CD4-positive, alpha-beta T cell treated with Interleukin-2 at 100 ng/mL for 4 hours (primary cell): ENCODE measurements around the gene CPNE5.

ENCODE experiments used
- DNase-seq: peaks from one replicate; pipeline ENCODE4 v3.0.0-alpha.2; 2020; ENCODE audit warnings: low spot score

Gene CPNE5

DNA sequence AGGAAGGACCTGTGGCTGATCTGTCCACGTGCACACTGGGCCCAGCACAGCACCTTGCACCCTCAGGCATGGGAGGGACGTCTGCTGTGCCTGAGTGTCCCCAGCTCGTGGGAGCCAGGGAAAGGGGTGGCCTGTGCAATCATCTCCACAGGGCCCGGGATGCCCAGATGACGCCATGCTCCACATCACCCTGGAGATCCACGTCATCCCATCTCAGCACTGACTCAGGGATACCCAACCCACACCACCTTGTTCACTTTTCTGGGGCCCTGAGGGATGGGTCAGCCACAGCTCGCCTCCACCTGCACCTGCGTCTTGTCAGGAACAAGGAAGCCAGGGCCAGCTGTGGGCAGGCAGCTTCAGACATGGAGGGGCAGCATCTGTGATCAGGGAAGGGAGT lies 93.4 kb downstream of the CPNE5 start:
- DNase-seq = no peak

DNA sequence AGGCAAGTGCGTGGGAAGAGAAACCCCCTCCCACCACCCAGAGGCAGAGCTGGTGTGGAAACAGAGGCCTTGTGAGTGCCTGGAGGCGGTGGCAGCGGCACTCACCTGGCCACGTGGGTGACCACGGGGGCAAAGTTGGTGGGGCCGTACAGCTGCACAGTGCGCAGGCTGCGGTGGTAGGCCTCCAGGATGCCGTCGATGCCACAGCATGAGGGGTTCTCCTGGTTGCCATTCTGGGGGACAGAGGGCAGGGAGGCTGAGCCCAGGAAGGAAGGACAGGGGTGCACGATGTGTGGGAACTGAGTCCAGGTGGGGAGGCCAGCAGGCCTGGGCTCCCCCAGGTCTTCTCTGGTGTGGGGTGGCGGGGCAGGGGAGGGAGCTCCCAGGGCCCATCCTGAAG lies 94.0 kb downstream of the CPNE5 start:
- DNase-seq = no peak

DNA sequence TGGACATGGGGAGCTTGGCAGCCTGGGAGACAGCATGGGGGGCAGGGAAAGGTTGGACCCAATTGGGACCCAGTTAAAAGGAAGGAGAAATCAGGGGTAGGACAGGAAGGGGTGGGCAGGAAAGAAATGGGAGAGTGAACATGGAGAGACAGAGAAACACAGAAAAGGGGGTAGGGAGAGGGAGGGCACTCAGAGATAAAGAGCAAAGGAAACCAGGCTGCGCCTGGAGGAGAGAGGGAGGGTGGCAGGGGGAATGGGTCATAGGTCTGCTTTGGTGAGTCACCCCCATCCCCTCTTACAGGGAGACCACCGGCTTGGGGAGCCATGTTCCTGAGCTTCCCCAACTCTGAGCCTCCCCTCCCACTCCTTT lies 95.0 kb downstream of the CPNE5 start:
- no peak for DNase-seq

DNA sequence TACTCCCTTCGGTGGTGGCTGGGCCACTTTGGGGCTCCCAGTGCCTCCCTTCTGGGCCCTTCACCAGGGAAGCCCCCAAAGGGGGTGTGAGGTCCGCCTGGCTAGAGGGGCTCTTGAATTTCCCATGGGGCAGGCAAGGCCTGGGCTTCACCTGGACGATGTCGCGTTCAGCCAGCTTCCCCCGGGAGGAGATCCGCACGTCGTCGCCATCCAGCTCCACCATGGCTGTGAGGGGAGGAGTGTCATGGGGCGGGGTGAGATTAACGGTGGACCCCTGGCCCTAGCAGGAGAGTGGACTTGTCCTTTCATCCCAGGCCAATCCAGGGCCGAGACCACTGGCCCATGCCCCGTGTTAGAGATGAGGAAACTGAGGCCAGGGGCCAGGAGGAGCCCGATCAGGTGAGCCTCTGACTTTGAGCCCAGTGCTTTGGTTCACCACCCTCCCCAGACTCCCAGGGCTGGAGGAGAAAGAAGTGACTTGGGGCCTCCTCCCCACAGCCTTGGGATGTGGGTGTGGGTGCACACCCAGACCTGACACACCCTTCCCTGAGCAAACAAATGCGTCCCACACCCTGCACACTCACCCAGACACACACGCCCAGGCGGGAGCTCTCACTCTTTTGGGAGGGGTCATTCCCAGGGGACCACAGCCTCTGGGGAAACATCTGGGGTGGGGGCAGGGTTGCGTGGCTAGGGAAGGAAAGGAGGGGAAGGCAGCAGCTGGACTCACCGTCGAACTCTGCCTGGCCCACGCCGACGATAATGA lies 95.5 kb downstream of the CPNE5 start:
- DNase-seq = peak; percentile 12

DNA sequence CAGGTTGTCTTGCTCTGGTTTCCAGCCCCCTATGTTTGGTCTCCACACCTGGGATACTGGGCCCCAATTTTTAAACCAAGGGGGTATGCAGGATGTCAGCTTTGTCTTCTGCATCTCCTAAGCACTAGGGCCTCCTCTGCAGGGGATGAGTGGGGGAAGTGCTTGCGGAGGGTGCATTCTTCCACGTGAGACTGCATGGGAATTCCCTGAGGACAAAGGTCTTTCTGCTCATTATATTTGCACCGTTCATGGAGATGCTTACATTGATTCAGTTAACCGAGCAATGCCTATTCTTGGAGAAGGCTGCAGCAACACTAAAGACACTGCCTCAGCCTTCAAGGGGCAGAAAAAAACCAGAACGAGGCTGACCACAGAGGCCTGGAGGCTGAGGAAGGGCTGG lies 96.2 kb downstream of the CPNE5 start:
- no peak for DNase-seq

DNA sequence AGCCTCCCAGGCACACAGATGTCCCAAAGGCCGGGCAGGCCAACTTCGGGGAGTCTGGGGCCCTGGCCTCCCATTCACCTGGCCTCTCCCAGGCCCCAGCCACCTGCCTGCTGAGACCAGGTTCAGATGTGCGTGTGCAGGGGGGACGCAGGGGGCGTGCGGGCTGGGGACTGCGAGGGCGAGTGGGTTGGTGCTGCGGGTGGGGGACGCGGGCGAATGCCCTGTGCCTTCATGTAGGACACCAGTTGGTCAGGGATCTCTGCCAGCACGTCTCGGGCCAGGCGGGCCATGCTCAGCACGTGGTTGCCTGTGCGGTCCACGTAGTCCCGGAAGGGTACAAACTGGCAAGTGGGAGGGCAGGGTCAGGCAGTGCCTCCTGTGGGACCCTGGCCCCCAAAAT lies 97.1 kb downstream of the CPNE5 start:
- DNase-seq = no peak

DNA sequence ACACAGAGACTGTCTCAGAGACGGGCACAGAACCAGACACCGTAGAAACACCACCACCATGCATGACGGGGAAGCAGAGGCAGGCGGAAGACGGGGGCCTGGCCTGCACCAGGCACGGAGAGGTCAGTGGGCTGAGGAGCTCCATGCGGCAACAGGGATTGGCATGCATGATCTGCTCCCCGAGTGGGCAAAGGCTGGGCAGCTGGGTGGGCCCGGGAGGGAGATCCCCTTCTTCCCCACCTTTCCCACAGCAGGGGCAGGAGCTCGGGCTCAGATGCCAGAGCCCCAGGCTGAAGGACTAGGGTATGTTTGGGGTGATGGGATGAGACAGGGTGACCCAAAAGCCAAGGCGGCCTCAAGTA lies 98.4 kb downstream of the CPNE5 start:
- no peak for DNase-seq

DNA sequence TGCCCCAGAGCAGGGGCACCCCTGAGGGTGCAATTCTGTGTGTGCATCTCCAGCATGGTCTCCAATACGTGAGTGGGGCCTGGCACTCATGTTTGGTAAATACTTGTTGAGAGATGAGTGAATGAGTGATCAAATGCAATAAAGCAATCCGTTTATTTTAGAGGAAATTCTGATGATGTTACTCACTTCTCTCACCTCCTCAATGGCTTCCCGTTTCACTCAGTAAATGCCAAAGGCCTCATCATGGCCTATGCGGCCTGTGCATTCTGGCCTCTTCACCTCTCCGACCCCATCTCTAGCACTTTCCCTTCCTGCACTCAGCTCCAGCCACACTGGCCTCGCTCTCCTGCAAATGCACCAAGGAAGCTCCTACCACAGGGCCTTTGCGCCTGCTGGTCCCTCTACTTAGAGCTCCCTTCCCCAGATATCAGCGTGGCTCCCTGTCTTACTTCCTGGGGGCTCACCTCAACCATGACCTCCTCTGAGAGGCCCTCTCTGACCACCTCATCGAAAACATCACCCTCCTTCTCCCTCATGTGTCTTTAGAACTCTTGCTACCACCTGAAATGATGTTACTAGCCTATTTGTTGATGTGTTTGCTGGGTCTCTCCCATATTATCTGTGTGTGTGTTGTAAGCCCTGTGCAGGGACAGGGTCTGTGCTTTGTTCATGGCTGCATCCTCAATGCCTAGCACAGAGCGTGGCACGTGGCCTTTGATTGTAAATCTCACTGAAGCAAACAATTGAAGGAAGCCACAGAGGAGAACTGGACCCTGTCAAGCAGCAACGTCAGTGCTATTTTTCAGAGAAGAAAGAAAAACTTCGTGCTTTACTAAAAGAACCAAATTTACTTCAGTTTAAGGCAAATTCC lies 99.1 kb downstream of the CPNE5 start:
- DNase-seq = no peak

DNA sequence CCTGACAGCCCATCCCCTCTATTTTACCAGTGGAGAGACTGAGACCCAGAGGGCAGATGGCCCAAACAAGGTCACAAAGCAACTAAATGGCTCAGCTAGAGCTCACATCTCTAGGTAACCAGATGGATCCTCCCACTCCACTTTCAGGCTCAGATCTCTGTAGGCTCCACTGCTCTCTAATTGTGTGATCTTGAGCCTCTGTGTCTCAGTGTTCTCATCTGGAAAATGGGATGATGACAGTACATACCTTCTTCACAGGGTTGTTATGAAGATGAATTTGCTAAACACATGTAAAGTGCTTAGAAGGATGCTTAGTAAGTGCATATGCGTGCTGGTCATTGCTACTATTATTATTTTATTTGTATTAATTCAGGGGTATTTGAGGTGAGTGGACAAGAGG lies 101.1 kb downstream of the CPNE5 start:
- no peak for DNase-seq

DNA sequence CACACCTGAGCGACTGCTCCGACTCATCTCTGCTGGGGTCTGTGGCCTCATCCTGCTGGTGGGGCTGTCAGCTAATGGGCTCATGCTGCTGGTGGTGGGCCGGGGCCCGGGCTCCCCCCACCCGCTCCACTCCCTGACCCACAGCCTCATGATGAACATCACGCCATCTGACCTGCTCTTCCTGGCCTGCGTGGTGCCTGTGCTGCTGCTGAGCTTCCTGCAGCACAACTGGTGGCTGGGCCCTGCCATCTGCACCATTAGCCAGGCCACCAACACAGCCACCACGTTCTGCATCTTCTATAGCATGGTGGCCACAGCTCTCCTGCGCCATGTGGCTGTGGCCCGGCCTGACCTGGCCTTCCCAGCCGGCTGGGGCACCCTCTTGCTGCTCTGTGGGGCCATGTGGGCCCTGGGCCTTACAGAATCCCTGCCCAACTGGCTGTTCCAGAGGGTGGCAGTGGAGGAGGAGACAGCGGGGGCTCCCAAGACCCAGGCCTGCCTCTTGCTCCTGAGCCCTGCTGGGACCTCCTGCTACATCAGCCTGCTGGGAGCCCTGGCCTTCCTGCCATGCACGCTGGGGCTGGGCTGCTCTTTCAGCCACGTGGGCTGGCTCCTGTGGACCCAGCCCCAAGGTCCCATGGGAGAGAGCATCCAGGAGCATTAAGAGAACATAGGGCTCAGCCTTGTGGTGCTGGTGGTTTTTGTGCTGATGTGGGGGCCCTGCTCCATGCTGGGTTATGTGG lies 102.0 kb downstream of the CPNE5 start:
- no peak for DNase-seq

DNA sequence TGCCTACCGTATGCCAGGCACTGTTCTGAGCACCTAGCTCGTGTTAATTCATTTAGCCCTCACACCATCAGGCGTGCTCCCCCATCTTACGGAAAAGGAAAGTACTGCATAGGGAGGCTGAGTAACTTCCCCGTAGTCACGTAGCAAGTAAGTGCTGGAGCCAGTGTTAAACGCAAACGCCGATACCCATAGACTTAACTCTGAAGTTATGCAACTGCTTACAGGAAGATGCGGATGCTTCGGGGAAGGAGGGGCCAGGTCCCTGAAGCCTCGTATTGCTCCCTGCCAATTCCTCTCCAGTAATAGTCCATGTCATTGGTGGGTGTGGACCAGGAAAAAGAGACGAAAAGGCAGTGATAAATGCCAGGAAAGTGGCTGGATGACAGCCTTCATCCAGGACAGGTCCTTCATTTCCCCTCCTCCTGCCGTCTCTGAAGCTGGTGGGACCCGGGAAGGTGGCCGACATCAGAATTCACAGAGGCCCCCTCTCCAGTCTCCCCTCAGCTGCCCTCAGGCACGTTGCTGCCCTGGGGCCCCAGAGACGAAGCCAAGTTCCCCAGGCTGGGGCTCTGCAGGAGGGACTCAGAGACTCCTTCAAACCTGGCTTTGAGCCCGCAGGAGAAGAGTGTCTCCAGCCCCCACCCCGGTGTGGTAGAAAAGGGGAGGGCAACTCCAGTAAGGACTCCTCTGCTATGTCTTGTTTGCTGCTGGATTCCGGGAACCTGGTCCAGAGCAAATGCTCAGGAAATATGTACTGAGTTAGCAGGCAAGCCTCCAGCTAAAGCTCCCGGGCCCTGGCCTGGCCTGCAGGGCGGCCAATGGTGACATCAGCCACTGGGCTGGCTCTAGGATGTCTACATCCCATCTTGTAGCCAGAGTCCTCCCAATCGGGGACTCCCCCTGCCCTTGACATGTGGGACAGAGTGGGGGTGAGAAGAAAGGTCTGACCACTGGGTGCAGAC lies 103.9 kb downstream of the CPNE5 start:
- DNase-seq = peak; percentile 40

DNA sequence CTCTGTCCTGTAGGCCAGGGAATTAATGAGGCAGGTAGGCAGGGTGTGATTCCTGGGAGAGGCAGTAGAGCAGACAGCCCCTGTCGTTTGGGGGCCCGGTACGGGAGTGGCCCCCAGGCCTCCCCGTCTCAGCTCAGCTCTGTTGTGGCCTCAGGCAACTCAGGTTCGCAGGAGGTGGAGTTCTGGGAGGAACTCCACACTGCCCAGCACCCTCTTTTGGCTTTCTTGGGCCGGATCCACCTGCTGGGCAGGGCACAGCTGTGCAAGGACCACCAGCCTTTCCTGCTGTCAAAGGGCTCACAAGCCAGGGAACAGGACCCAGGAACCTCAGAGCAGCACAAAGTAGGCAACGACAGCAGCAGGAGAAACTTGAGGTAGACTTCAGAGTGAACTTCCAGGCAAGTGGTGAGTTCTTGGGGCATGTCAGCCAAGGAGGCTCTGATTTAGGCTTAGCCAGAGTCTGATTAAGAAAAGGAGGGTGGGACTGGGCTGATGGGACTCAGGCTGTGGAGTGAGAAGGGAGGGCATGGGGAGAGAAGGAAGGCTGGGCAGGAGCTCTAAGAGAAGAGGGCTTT lies 104.7 kb downstream of the CPNE5 start:
- DNase-seq = no peak

DNA sequence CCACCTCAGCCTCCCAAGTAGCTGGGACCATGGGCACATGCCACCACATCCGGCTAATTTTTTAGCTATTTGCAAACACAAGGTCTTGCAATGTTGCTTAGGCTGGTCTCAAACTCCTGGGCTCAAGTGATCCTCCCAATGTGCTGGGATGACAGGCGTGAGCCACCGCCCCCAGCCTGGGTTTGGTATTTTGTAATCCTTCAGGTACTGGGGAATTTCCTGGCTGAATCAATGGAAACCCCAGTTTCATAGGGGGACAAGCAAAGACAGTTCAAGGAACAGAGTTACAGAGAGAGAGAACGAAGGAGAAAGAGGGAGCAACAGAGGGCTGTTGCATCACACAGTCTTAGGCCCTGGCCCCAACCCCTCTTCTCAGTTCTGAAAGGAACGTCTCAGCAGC lies 105.9 kb downstream of the CPNE5 start:
- DNase-seq = no peak

DNA sequence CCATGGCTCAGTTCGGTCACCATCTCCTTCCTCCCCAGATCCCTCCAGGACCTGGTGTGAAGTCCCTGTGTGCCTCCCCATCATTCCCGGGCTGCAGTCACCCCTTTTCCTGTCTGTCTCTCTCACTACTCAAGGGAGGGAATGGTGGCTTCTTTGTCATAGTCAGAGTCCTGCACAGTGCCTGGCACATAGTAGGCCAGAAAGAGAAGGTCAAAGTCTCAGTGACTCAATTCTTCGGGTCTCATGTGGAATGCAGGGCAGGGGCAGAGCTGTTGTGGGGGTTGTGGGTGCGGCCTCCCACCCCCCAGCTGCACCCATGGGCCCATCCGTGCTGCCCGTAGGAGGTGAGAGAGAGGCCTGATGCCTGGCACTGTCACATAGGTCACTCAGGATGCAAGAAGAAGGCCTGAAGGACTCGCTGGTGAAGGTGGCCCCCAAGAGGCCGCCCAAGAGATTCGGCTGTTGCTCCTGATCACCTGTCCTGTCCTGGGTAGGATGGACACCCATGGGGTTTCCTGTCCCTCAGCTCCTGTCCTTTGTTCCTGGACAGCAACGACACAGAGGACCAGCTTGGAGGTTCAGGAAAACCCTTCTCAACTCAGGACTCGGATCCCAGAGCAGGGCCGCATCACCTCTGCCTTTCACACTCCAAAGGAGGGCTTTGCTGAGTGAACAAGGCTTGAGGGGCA lies 107.5 kb downstream of the CPNE5 start:
- no peak for DNase-seq

DNA sequence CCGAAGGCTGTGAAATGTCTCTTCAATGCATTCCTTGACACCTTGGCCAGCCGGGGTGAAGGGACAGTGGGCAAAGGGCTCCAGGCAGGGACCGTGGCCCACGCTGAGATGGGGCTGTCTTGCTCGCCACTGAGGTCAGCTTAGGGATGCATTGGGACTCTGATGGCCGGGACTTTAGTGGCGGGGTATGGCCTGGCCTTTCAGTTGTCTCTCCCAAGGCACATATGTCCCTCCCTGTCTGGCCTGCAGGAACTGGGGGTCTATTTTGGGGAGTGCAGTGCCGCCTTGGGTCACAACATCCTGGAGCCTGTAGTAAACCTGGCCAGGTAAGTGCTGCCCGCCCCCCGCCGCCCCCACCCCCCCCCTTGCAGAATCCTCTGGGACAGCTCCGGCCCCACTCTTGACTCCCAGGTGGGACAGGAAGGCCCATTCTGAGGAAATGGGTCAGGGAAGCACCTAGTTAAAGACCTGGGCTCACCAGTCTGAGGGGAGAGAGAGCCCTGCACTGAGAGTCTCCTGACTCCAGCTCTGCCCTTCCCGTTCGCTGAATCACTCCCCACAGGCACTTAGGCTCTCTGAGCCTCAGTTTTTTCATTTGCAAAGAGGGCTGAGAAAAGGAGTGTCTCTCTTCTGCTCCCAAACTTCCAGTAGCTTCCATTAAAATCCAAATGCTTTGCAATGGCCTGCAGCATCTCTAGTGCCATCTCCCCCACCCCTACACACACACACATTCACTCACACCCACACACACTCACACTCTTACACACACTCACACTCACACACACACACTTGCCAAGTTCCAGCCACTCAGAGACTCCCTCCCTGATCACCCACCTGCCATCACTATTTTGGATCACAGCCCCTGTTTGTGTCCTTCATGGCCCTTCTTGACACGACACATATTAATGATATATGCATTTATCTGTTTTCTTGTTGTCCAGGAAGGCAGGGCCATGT lies 108.5 kb downstream of the CPNE5 start:
- DNase-seq = no peak

DNA sequence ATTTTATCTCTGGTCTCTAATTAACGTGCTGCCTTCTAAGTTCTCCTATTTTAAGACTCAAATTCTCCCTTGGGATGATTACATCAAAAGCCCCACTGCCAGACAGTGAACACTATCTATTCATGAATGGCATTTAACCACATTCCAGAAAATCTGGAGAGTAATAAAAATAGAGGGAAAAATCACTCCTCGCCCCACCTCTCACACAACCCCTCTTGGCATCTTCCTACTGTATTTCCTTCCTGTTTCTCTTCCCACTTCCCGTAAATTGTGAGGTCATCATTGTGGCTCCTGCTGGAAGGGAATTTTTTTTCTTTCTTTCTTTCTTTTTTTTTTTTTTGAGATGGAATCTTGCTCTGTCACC lies 110.1 kb downstream of the CPNE5 start:
- DNase-seq = no peak

DNA sequence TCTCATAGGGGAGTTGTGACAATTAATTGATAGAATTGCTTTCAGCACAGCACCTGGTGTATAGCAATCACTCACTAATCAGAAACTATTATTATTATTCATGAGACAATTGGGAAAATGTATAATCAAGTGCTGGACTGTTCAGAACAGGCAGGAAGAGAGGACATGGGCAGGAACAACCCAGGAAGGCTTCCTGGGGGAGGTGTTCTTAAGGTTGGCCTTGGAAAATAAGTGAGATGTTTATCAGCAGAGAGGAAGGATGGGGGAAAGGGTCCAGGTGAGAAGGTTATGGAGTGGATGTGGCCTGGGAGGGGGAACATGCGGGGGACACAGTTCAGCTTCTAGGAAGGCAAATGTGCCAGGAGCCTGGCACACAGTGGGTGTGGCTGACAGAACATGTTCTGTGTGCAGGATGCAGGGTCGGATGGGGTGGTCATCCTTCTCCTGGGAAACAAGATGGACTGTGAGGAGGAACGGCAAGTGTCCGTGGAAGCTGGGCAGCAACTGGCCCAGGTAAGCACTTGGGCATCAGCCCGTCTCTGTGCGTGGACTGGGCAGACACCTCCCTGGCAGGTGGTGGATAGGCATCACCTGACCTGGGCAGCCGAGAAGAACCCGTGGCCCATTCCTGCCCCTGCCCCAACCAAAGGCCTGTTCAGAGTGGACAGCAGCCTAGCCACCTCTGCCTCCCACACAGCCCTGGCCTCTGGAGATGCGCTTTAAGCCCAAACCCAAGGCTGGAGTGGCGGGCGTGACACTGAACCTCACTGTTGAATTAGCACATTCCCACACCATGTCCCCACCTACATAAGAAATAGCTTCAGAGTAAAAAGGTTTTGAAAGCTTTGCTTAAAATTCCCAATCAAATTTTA lies 110.7 kb downstream of the CPNE5 start:
- no peak for DNase-seq

DNA sequence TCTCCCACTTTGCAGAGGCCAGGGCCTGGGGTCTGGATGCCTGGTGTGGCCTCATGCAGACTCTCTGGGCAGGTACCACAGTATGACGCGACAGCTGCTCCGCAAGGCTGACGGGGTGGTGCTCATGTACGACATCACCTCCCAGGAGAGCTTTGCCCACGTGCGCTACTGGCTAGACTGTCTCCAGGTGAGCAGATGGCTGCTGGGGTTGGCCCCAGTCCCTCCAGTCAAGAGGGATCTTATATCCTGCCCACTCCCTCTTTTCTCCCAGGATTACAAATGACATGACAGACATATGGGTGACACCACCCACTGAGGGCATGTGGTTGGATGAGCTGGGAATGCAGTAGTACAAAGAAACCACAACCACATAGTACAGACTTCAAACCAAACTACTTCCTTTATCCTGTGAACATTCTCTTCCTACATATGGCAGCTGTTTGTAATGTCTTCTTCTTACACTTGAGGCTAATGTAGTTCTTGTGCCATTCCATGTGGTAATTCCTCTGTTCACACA lies 111.7 kb downstream of the CPNE5 start:
- DNase-seq = peak; percentile 2
